HG03558 (cell line): ENCODE measurements around the gene PEX5L.
"Not testable (repeated sequence)": the region's sequence is repeated elsewhere in the genome, so short reads cannot be mapped to it uniquely, and the experiment has no call there.

Experiments
- ATAC-seq: cut with Tn5 transposase; IDR thresholded peaks from one replicate; pipeline ENCODE4 v1.9.1; 2021; ENCODE audit warnings: moderate number of reproducible peaks; ENCODE audit not compliant: unreplicated experiment; ENCODE audit errors: extremely low read depth

Gene PEX5L

DNA sequence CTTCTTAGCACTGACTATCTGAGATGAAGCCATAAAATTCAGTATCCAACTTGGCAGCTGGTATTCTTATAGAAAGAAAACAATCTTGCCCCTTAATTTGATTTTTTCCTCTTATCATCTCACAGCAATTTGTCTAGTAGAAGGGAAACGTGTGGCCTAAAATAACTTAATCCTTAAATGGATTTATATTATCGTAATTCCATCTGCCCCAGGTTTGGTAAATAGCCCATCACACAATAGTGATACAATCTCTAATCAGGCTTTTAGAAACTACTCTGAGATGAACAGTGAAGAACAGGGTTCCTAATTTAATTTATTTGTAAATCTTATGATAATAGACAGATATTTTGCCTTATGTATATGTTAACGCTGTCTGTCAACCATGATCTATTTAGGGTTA lies 24.8 kb downstream of the PEX5L start:
- no peak for ATAC-seq

DNA sequence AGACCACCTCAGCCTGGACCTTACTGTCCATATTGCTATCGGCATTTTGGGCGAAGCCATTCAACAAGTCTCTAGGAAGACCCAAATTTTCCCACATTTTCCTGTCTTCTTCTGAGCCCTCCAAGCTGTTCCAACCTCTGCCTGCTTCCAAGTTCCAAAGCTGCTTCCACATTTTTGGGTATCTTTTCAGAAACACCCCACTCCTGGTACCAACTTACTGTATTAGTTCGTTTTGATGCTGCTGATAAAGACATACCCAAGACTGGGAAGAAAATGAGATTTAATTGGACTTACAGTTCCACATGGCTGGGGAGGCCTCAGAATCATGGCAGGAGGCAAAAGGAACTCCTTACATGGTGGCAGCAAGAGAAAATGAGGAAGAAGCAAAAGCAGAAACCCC lies 28.4 kb downstream of the PEX5L start:
- not testable (repeated sequence) for ATAC-seq

DNA sequence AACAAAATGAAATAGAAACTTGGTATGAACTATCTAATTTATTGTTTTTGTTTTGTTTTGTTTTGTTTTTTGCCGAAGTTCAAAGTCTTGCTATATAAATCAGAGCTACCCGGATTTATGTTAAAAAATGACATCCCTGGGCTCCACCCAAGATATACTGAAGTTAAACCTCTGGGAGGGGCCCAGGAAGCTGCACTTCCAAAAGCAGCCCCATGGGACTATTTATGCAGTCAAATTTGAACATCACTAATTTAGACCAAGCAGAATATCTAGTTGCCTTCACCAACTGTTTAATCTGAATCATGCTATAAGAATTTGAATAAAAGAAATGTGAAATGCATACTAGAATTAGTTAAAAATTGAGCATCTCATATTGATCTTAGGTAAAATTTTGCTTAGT lies 32.2 kb downstream of the PEX5L start:
- no peak for ATAC-seq

DNA sequence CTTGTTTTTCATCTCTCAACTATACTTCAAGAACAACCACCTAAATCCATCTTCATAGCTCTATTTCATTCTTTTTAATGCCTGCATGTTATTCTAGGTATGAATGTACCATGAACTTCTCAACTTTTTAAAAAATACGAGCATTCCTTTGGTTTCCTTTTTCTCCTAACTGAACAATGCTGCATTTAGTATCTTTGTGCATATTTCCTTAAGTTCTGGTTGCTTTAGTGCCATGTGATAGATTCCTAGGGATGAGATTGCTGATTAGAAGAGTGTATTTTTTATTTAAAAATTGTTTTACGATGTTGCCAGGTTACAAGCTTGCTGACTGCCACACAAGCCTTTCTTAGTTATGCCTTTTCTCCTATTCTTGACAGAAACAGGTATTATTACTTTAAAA lies 34.7 kb downstream of the PEX5L start:
- no peak for ATAC-seq

DNA sequence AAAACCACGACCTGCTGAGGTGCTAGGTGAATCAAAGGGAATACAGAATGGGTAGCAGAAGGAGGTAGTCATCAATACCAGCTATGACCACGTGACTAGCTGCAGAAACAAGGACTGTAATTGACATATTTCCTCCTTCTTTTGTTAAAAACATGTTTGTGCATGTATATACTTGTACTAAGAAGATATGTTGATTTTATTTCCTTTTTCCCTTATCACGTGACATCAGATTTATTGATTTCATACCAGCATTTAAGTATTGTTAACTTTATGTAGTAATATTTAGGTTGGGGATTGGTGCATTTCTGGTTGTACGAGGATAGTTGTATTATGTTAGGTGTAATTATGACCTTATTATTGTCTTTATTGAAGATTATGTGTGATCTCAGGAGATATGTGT lies 36.2 kb downstream of the PEX5L start:
- ATAC-seq = no peak

DNA sequence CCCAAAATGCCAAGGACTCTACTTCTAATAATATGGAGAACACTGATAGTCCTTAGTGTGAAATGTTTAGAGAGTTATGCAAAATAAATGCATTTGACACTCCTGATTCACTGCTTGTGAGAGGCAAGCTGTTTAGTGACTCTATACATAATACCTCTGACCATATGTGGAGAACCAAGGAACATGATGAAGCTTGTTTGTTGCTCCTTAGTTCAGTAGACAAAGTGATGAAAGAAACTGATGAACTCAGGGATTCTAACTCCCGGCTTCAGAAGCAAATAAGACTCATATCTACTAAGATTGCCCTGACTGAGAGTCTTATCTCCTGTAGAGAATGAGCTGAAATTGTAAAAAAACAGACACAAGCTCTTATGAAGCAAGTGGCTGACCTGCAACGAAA lies 41.3 kb downstream of the PEX5L start:
- no peak for ATAC-seq

DNA sequence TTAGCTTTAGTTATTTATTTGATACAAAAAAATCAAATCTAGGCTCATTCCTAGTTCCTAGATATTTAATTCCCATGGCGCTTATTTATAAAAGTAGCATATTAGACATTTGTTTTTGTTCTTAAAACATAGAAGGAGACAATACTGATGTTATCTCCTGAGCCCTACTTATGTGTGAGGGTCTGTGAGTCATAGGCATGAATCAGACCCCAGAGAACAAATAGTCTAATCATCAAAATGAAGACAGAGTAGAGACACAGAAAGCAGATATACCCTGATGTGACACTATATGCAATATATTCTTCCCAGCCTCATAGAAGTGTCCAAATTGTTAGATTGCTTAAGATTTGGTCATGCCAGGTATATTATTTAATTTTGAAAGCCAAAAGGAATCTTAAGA lies 44.9 kb downstream of the PEX5L start:
- no peak for ATAC-seq

DNA sequence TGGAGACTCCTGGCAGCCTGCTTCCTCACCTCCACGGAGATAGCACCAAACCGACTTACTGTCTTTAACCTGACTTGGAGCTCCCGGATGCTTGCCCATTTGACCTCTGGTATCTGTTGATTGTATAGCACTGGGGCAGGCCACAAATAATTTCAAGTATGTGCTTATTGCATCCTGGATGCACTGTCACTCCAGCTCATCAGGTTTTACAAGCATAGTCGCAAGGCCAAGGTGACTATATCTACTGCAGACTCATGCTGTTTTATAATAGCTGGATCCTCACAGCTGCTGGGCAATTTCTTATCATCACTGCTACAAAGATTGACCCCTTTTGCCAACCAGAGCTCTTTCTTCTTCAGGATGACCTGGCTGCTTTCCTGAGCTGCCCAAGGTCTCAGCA lies 45.6 kb downstream of the PEX5L start:
- ATAC-seq = no peak

DNA sequence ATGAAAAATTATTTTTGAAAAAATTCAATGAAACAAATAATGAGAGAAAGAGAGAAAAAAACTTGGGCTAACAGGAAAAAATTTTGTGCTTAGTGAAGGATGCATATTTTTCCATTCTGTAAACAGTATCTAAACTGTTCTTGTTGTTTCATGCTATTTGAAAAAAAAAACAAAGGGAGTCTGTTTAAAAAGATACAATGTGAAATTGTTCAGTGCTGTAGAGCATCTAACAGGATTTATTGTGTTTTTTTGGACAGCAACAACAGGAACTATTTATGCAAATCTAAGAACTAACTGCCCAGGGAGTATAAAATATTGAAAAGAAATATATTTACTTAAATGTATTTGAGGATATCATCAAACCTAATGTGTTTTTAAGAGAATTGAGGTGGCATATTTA lies 55.1 kb downstream of the PEX5L start:
- ATAC-seq = no peak

DNA sequence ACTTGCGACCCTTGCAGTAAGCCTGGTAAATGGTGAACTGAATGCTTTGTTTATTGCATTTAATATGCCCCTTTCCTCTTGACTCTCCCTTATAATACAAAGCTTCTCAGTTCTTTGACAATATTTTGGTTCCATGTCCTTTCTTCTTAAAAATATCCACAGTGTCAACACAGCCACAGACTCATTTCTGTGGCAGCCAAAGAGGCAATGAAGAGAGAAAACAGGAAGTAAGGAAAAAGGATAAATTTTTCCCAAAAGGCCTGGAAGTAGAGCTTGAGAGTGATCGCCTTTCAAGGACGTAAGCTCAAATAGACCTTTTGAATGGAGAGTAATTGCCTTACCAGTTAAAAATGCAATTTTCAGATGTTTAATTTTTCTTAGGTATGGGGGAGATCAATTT lies 59.4 kb downstream of the PEX5L start:
- ATAC-seq = no peak

DNA sequence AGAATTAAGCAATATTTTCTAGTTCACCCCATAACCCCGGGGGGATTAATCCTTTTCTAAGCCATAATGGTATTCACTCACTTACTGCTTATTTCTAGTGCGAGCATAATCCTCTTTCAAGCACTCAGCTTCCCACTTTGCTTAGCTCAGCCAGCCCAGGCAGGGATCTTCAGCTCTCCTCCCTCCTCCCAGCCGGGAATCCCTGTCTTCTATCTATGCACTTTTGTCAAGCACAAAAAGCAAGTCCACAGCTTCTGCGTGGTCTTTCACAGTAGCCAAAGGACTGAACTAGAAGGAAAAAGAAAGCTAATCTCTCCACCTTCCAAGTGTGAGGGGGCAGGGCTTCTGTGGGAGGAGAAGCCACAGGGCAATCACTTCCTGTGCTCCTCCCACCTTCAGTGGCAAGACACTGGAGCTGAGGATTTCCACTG lies 62.8 kb downstream of the PEX5L start:
- ATAC-seq = no peak

DNA sequence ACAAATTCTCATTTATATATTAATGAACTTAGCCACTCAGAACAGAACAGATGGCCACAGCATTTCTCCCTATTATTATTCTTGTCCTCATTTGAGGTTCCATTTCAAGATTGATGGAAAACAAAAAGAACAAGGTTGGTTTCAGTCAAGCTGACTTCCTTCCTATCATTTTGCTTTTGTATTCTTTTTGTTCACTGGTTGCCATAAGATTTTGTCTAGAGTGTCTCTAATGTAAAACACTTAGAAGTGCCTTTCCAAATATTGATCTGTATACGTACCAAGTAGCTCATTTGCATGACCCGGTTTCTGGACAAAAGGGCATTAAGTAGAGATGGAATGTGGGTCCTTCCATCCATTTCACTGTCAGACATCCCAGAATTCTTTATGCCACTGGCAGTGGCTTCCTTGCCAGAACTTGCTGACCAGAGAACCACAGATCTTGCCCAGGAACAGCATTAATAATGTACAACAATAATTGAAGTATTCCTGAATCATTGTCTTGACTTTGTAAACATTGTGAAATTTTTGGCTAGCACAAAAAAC lies 63.8 kb downstream of the PEX5L start:
- no peak for ATAC-seq

DNA sequence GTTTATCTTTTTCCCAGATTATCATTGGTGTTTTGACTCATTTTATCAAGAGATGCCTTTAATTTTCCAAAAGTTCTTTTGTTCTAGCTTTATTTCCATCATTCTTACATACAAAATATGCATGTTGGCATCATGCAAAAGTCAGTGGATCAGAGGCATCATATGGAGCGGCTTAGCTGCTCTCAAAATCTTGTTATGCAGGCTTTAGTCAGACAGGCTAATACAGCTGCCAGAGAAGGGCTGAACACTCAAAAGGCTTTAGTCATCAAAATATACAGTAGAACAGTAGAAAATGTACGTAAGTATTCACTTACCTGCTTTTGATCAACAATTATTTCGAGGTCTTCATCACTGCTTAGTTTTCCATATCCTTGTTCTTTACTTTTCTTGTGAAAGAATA lies 65.5 kb downstream of the PEX5L start:
- no peak for ATAC-seq

DNA sequence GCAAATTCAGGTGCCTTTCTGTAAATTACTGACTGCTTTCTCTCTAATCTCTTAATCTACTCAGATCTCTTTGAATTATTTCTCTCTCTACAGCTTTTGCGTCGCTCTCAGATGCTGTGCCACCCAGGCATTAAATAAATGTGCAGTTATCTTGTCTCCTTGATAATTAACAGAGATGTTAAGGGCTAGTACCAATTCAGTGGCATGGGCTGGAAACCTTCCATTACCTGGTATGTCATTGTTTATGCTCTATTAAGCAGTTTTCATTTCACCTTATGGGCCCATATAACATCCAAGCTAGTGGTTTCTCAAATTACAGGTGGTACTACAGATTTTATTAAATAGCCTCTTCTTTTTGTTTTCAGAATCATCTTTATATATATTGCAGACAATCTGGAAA lies 66.0 kb downstream of the PEX5L start:
- ATAC-seq = no peak

DNA sequence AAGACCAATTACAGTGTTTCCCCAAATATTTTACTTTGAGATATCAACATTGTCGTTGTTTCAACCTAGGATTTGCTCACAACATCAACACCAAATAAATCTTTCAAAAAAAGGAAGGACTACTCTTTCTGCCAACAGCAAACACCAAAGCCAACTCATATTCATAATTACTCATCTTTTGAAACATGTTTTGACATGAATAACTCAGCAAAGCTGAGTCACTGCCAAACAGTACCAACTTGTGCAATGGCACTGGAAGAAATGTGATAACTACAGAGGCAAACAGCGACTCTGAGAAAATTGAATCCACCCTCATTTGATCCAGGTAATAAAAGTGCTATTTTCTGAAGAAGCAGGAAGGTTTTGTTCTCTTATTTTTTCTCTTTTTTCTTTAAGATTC lies 67.2 kb downstream of the PEX5L start:
- peak; percentile 28 for ATAC-seq

DNA sequence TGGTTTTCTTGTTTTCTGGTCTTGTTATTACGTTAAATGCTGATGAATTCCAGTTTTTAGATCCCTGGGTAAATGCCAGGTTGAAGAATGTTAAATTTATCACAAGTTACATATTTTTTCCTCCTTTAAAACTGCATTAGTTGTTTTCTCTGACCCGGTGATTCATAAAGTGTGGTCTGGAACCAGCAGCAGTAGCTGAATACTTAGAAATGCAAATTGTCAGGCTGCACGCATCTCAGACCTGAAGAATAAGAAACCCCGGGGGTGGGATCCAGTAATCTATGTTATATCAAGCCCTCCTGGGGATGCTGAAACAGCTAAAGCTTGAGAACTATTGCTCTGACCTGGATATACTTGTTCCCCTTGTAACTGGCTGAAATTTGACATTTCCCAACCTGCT lies 69.1 kb downstream of the PEX5L start:
- peak; percentile 67 for ATAC-seq

DNA sequence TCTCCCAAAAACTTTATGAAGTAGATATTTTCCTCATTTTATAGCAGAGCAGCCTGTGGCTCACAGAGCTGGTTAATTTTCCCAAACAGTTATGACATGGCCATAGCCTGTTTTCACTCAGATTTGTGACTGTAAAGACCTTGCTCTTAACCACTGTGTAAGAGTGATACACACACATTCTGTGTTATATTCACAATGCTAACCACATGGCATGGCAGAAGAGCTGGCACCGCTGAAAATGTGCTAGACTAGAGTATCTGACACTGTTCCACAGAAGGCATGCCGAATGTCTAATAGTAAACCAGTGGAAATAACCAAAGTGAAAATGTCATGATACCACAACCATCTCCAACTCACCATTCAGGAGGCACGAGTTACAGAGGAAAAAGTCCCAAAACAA lies 71.8 kb downstream of the PEX5L start:
- no peak for ATAC-seq

DNA sequence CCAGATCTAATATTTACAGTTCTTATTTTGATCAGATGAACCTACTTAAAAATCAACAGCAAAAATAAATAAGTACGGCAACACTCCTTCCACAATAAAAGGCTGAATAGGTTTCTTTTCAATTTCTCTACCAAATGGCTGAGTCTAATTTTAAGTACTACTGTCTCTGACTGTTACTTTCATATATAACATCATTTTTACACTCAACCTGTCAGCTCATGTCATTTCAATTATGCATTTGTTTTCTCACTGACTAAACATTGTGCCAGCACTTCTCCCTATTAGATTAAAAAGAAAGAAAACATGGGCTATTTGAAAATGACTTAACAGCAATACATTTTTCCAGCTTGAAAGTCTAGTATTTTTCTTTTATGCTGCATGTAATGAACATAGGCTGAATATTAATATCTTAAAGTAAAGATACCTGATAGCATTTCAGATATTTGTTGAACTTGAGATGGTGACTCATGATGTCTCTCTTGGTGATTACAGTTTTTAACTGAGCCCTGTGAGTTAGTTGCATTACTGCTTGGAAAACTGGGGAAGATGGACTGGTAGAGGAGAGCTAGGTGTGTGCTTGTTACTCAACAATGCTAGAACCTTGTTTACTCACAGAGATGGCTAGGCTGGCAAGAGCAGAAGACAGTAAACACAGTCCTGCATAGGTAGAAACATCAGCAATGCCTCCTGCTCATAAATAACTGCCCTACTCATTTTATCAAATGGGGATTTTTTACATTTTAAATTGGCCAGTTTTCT lies 73.9 kb downstream of the PEX5L start:
- ATAC-seq = no peak

DNA sequence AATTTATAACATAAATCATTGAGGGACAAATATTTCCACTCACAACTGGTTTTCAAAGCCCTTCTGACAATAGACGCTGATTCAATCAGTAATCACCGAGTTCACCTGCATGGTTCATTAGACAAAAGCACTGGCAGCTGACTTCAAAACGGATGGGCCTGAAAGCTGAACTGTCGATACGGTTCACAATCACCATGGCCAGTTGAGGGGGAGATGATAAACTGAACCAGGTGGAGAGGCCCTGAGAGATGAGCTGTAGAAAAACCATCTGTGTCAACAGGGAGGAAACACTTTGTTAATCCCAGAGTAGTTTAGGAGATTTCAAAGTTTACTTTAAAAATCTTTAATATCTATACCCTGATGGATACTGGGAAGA lies 75.0 kb downstream of the PEX5L start:
- ATAC-seq = peak; percentile 53

DNA sequence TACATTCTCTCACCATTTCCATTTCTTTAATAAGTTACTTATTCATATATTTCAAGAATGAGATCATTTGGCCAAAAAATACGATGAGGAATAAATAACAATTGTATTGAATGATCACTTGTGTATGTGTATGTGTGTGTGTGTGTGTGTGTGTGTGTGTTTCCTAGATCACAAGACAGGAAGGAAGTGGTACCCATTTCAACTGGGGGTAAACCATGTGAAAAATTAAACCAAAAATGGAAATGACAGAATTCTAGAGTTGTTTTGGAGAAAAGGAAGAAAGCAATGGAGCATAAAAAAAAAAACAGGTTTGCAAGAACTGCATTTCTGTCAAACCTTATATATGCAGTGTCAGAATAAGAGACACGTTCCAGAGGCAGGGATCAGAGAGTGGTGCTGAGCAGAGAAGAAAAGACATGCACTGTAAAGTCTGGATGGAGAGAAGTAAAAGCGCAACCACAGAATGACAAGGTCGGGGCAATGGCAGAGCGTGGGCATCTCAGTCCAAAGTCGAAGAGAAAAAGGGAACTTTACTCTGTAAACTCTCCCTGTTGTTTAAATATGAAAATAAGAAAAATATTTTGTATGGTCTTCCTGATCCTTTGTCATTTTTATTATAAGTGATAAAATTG lies 75.5 kb downstream of the PEX5L start:
- no peak for ATAC-seq

DNA sequence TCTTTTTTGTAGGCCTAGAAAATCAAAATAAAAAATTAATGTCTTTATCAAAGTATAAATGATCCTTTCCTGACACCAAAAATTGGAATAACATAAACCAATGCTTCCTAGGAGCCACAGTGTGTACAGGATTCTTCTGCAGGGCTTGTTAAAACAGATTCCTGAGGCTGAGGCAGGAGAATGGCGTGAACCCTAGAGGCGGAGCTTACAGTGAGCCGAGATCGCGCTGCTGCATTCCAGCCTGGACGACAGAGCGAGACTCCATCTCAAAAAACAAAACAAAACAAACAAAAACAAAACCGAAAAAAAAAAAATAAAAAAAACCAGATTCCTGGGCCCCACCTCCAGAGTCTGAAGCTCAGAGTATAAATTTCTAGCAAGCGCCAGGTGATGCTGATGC lies 78.0 kb downstream of the PEX5L start:
- ATAC-seq = no peak

DNA sequence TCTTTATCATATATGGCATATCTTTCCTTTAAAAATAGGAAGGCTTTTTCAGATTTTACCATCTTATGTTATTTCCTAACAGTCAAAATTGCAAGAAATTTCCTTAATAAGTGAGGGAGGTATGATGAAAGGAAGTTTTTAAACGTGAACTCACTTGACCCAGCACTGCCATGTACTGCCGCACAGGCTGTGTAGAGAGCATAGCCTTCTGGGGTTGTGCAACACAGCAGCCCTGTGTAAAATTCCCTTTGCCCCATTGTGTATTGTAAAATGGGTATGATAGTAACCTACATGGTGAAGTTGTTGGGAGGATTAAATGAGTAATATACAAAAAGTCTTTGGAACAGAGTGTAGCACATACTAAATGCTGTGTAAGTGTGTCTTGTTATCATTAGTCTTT lies 78.6 kb downstream of the PEX5L start:
- no peak for ATAC-seq
